GM23338 (cell line): ENCODE measurements around the gene LCOR. TPM values are rescaled to one million over a fixed set of nuclear protein-coding genes. Genes with fewer than 3 reads are reported as not detected.

Experiments used
- ATAC-seq: fragments of 200-7000 bp; cut with Tn5 transposase; 3 replicates; pipeline ENCODE4 v1.9.1; 2020
- DNase-seq: peaks from one replicate; pipeline ENCODE4 v3.0.0-alpha.2; 2015; ENCODE audit warnings: low spot score
- H2AFZ ChIP-seq: fragments of 200-600 bp; sonication (generic); 2 replicates; pipeline ENCODE4 v1.8.0; 2016; ENCODE audit warnings: antibody characterized with exemption, mild to moderate bottlenecking, moderate library complexity
- H3F3A ChIP-seq: fragments of 200-600 bp; sonication (generic); replicated peaks from 2 replicates; pipeline ENCODE4 v1.8.0; 2017; ENCODE audit warnings: antibody characterized with exemption, mixed run types, low read depth
- H3K27ac ChIP-seq: fragments of 200-600 bp; sonication (generic); 2 replicates; pipeline ENCODE4 v1.6.1; 2016; ENCODE audit warnings: low read depth
- H3K27me3 ChIP-seq: fragments of 200-600 bp; sonication (generic); 2 replicates; pipeline ENCODE4 v1.8.0; 2016; ENCODE audit warnings: mild to moderate bottlenecking, mixed run types, moderate library complexity; ENCODE audit not compliant: insufficient read depth
- H3K36me3 ChIP-seq: fragments of 200-600 bp; sonication (generic); 2 replicates; pipeline ENCODE4 v1.8.0; 2016; ENCODE audit warnings: mild to moderate bottlenecking; ENCODE audit not compliant: insufficient read depth
- H3K4me1 ChIP-seq: fragments of 200-600 bp; sonication (generic); 2 replicates; pipeline ENCODE4 v1.8.0; 2016; ENCODE audit warnings: mild to moderate bottlenecking, moderate library complexity; ENCODE audit not compliant: insufficient read depth
- H3K4me2 ChIP-seq: fragments of 200-600 bp; sonication (generic); 2 replicates; pipeline ENCODE4 v1.7.1; 2017; ENCODE audit warnings: mixed run types
- H3K4me3 ChIP-seq: fragments of 200-600 bp; sonication (generic); 2 replicates; pipeline ENCODE4 v1.6.1; 2016; ENCODE audit warnings: mixed run types
- H3K79me2 ChIP-seq: fragments of 200-600 bp; sonication (generic); replicated peaks from 2 replicates; pipeline ENCODE4 v1.8.0; 2017; ENCODE audit warnings: mild to moderate bottlenecking; ENCODE audit not compliant: insufficient read depth
- H3K9me2 ChIP-seq: fragments of 200-600 bp; sonication (generic); 2 replicates; pipeline ENCODE4 v1.8.0; 2017; ENCODE audit not compliant: insufficient read depth
- H4K20me1 ChIP-seq: fragments of 200-600 bp; sonication (generic); replicated peaks from 2 replicates; pipeline ENCODE4 v1.8.0; 2017; ENCODE audit warnings: mild to moderate bottlenecking; ENCODE audit not compliant: insufficient read depth
- H3K27ac Mint-ChIP-seq: 2 replicates; pipeline ENCODE4 v1.8.0; 2020; ENCODE audit warnings: inconsistent platforms, mild to moderate bottlenecking, moderate library complexity, mixed read lengths
- H3K27me3 Mint-ChIP-seq: 3 replicates; pipeline ENCODE4 v1.8.0; 2022; ENCODE audit warnings: low read depth, mild to moderate bottlenecking, moderate library complexity, mixed read lengths, inconsistent platforms; ENCODE audit not compliant: insufficient read depth, poor library complexity
- H3K36me3 Mint-ChIP-seq: 3 replicates; pipeline ENCODE4 v1.8.0; 2021; ENCODE audit warnings: low read depth, mild to moderate bottlenecking, inconsistent platforms, moderate library complexity, mixed read lengths
- H3K4me1 Mint-ChIP-seq: 3 replicates; pipeline ENCODE4 v1.8.0; 2020; ENCODE audit warnings: mild to moderate bottlenecking, inconsistent platforms, mixed read lengths
- H3K4me3 Mint-ChIP-seq: 3 replicates; pipeline ENCODE4 v1.8.0; 2021; ENCODE audit warnings: moderate library complexity, mild to moderate bottlenecking, inconsistent platforms, mixed read lengths
- H3K9me3 Mint-ChIP-seq: 3 replicates; pipeline ENCODE4 v1.8.0; 2020; ENCODE audit warnings: moderate library complexity, mild to moderate bottlenecking, inconsistent platforms, mixed read lengths
- CREB1 ChIP-seq: fragments of 250-450 bp; sonication (Bioruptor Pico); IDR thresholded peaks from 2 replicates; pipeline ENCODE4 v1.5.0; 2020; ENCODE audit warnings: low read depth, mild to moderate bottlenecking, moderate library complexity
- EZH2 ChIP-seq: fragments of 200-600 bp; sonication (generic); IDR thresholded peaks from one replicate; pipeline ENCODE4 v1.8.0; 2017; ENCODE audit warnings: antibody characterized with exemption, mild to moderate bottlenecking, low read depth; ENCODE audit not compliant: unreplicated experiment
- EZH2phosphoT487 ChIP-seq: fragments of 200-600 bp; sonication (generic); IDR thresholded peaks from one replicate; pipeline ENCODE4 v1.8.1; 2018; ENCODE audit warnings: antibody characterized with exemption; ENCODE audit not compliant: unreplicated experiment
- JUNB ChIP-seq: IDR thresholded peaks from one replicate; pipeline ENCODE4 v1.6.1; 2016; ENCODE audit warnings: antibody characterized with exemption; ENCODE audit not compliant: unreplicated experiment
- NANOG ChIP-seq: IDR thresholded peaks from 2 replicates; pipeline ENCODE4 v1.6.1; 2016; ENCODE audit warnings: antibody characterized with exemption, borderline replicate concordance
- POLR2AphosphoS5 ChIP-seq: IDR thresholded peaks from 2 replicates; pipeline ENCODE4 v1.6.1; 2016; ENCODE audit warnings: antibody characterized with exemption, low read depth
- ZNF114 ChIP-seq: fragments of 250-450 bp; sonication (Bioruptor Pico); IDR thresholded peaks from 2 replicates; pipeline ENCODE4 v1.5.0; 2020; ENCODE audit warnings: mild to moderate bottlenecking, moderate library complexity
- ZNF331 ChIP-seq: fragments of 250-450 bp; sonication (Bioruptor Pico); IDR thresholded peaks from 2 replicates; pipeline ENCODE4 v1.5.0; 2020; ENCODE audit warnings: low read depth, mild to moderate bottlenecking, moderate library complexity
- polyA plus RNA-seq: library from polyadenylated mRNA; unstranded; fragments of >200 nt; fragmentation: Nextera tagmentation; extraction: Ambion mirVana; gene quantifications from 2 replicates; pipeline ENCODE4 v1.2.1, GENCODE V29; 2016
- total RNA-seq: library from RNA; depleted of rRNA; stranded (reverse); fragments of >200 nt; shearing (Covaris generic); gene quantifications from 2 replicates; pipeline ENCODE4 v1.2.3, GENCODE V29; 2014
- TF ChIP-seq, protein P1 (sequence below): IDR thresholded peaks from one replicate; pipeline ENCODE4 v1.6.1; 2018; ENCODE audit warnings: antibody characterized with exemption; ENCODE audit not compliant: unreplicated experiment
- TF ChIP-seq, protein P2 (sequence below), 2 experiments: fragments of 200-600 bp in 1 of 2; sonication (generic) in 1 of 2; conservative IDR thresholded peaks; 2 replicates each; pipeline versions ENCODE4 v1.5.1 to v1.6.1; 2016 to 2017; ENCODE audit warnings: antibody characterized with exemption in 2 of 2, low read depth in 2 of 2, mild to moderate bottlenecking in 2 of 2, moderate library complexity in 1 of 2
- TF ChIP-seq, protein P3 (sequence below): IDR thresholded peaks from 2 replicates; pipeline ENCODE4 v1.6.1; 2016; ENCODE audit warnings: antibody characterized with exemption

LCOR gene
- total and polyA plus RNA-seq, 2 experiments from 2014 or later = 6.9 to 14.9 TPM

DNA sequence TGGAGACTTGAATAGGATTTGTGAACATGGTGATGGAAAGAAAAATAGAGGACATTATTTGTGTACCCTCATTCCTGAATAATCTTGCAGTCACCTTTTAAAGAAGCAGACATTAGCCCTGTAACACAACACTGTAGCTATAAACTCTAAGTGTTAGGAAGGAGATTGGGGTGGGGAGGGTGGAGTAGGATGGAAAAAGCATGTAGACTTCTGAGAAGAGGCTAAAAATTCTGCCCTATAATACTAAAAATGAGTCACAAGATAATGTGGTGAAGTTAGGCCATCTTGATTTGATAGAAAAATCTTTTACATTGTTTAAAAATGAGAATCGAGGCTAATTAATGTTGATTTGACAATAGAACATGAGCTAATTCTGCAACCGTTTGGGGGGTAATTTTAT, 128.8 kb downstream of the LCOR start:
- no peaks in the 10 kb centered on the region for H3F3A ChIP-seq
- Mint-ChIP-seq H3K9me3 (no peaks in the 10 kb centered on the region), H3K27me3 (no peaks in the 10 kb centered on the region), H3K36me3 (peaks cover 5% of the 10 kb centered on the region; the same call in 2 of the 3 replicates), H3K4me3 (no peak overlapping the region), H3K27ac (no peak overlapping the region), H3K4me1 (peaks cover 4% of the 10 kb centered on the region; the same call in 1 of the 3 replicates)
- no peaks in the 10 kb centered on the region for H3K4me1 ChIP-seq
- no peaks in the 10 kb centered on the region for H3K79me2 ChIP-seq
- no peak overlapping the region for H2AFZ ChIP-seq
- no peak overlapping the region for H3K4me3 ChIP-seq
- H3K27me3 ChIP-seq = no peaks in the 10 kb centered on the region
- DNase-seq (no peak), ATAC-seq (no peak)
- no peaks in the 10 kb centered on the region; the same call in 1 of the 2 replicates for H4K20me1 ChIP-seq
- no peaks in the 10 kb centered on the region for H3K9me2 ChIP-seq
- no peak overlapping the region for H3K4me2 ChIP-seq
- no peaks in the 10 kb centered on the region for H3K36me3 ChIP-seq
- no peak overlapping the region for H3K27ac ChIP-seq
- TF ChIP-seq, protein P1, sequence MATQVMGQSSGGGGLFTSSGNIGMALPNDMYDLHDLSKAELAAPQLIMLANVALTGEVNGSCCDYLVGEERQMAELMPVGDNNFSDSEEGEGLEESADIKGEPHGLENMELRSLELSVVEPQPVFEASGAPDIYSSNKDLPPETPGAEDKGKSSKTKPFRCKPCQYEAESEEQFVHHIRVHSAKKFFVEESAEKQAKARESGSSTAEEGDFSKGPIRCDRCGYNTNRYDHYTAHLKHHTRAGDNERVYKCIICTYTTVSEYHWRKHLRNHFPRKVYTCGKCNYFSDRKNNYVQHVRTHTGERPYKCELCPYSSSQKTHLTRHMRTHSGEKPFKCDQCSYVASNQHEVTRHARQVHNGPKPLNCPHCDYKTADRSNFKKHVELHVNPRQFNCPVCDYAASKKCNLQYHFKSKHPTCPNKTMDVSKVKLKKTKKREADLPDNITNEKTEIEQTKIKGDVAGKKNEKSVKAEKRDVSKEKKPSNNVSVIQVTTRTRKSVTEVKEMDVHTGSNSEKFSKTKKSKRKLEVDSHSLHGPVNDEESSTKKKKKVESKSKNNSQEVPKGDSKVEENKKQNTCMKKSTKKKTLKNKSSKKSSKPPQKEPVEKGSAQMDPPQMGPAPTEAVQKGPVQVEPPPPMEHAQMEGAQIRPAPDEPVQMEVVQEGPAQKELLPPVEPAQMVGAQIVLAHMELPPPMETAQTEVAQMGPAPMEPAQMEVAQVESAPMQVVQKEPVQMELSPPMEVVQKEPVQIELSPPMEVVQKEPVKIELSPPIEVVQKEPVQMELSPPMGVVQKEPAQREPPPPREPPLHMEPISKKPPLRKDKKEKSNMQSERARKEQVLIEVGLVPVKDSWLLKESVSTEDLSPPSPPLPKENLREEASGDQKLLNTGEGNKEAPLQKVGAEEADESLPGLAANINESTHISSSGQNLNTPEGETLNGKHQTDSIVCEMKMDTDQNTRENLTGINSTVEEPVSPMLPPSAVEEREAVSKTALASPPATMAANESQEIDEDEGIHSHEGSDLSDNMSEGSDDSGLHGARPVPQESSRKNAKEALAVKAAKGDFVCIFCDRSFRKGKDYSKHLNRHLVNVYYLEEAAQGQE = no peak
- TF ChIP-seq ZNF114 (CRISPR knock-in tag) = no peak

DNA sequence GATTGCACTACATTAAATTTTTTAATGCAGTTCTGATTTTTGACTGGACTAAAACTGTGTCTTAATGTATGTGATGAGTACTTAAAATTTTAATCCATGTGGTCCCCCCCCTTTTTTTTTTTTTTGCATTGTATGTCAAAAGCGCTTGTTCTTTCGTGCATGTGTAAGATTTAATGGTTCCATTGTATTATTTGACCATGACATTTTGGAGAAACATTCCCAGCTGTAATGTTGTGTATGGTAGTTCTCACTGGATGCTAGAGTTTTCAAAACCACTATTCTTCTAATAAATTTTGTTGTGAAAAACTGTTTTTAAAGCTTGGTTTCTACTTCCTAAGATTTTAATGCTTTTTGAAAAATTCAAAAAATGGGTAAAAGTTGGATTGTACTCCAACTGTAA, 132.0 kb downstream of the LCOR start:
- Mint-ChIP-seq H3K27ac (no peak overlapping the region), H3K9me3 (no peaks in the 10 kb centered on the region), H3K36me3 (no peaks in the 10 kb centered on the region), H3K4me3 (no peak overlapping the region), H3K27me3 (no peaks in the 10 kb centered on the region), H3K4me1 (no peaks in the 10 kb centered on the region)
- H3K9me2 ChIP-seq = no peaks in the 10 kb centered on the region
- ATAC-seq = no peak
- DNase-seq = no peak
- H3K36me3 ChIP-seq = no peaks in the 10 kb centered on the region
- H3K4me3 ChIP-seq = no peak overlapping the region
- H3K27me3 ChIP-seq = no peaks in the 10 kb centered on the region
- no peaks in the 10 kb centered on the region for H3K79me2 ChIP-seq
- no peaks in the 10 kb centered on the region; the same call in 1 of the 2 replicates for H4K20me1 ChIP-seq
- H3K4me2 ChIP-seq = no peak overlapping the region
- no peaks in the 10 kb centered on the region for H3K4me1 ChIP-seq
- H3F3A ChIP-seq = no peaks in the 10 kb centered on the region
- H3K27ac ChIP-seq = no peak overlapping the region
- no peak overlapping the region for H2AFZ ChIP-seq
- no peak for TF ChIP-seq NANOG
- TF ChIP-seq CREB1 = no peak
- TF ChIP-seq ZNF331 (CRISPR knock-in tag) = no peak
- TF ChIP-seq, protein P2, sequence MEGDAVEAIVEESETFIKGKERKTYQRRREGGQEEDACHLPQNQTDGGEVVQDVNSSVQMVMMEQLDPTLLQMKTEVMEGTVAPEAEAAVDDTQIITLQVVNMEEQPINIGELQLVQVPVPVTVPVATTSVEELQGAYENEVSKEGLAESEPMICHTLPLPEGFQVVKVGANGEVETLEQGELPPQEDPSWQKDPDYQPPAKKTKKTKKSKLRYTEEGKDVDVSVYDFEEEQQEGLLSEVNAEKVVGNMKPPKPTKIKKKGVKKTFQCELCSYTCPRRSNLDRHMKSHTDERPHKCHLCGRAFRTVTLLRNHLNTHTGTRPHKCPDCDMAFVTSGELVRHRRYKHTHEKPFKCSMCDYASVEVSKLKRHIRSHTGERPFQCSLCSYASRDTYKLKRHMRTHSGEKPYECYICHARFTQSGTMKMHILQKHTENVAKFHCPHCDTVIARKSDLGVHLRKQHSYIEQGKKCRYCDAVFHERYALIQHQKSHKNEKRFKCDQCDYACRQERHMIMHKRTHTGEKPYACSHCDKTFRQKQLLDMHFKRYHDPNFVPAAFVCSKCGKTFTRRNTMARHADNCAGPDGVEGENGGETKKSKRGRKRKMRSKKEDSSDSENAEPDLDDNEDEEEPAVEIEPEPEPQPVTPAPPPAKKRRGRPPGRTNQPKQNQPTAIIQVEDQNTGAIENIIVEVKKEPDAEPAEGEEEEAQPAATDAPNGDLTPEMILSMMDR (conservative IDR thresholded peaks at IDR 0.05; ENCODE audit: low read depth in 2 of 2) = no peak
- no peak for TF ChIP-seq JUNB
- TF ChIP-seq, protein P3, sequence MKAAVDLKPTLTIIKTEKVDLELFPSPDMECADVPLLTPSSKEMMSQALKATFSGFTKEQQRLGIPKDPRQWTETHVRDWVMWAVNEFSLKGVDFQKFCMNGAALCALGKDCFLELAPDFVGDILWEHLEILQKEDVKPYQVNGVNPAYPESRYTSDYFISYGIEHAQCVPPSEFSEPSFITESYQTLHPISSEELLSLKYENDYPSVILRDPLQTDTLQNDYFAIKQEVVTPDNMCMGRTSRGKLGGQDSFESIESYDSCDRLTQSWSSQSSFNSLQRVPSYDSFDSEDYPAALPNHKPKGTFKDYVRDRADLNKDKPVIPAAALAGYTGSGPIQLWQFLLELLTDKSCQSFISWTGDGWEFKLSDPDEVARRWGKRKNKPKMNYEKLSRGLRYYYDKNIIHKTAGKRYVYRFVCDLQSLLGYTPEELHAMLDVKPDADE = no peak
- no peak for TF ChIP-seq EZH2phosphoT487
- TF ChIP-seq EZH2 = no peak
- TF ChIP-seq, protein P1 = no peak
- TF ChIP-seq POLR2AphosphoS5 = no peak
